Tibial artery (tissue), 4 donors: ENCODE measurements around the gene NFAM1.
A peak's percentile ranks its signal among the peaks of the same experiment; 100 is the strongest.

ENCODE experiments used
- DNase-seq, 2 donors: peaks; one replicate each; pipeline ENCODE4 v3.0.0-alpha.2; 2019
- H3K27ac ChIP-seq, 2 donors: fragments of 200-600 bp; sonication (generic) in 1 of 2; 1 replicate in 1 of 2; 2 replicates in 1 of 2; pipeline ENCODE4 v1.5.1; 2018 to 2019; ENCODE audit warnings: mild to moderate bottlenecking in 1 of 2
- H3K27me3 ChIP-seq, 2 donors: fragments of 200-600 bp; sonication (generic) in 1 of 2; one replicate each; pipeline versions ENCODE4 v1.5.1 to v1.6.0; 2016 to 2019
- H3K36me3 ChIP-seq, 3 donors: fragments of 200-600 bp; sonication (generic) in 2 of 3; one replicate each; pipeline ENCODE4 v1.5.1; 2016 to 2019; ENCODE audit warnings: mild to moderate bottlenecking in 2 of 3
- H3K4me1 ChIP-seq, 4 donors: fragments of 200-600 bp; sonication (generic) in 2 of 4; 1 replicate in 3 of 4; 2 replicates in 1 of 4; pipeline ENCODE4 v1.5.1; 2016 to 2019
- H3K4me3 ChIP-seq, 2 donors: fragments of 200-600 bp; sonication (generic) in 1 of 2; 1 replicate in 1 of 2; 2 replicates in 1 of 2; pipeline ENCODE4 v1.5.1; 2018 to 2019; ENCODE audit warnings: mild to moderate bottlenecking in 2 of 2
- H3K9me3 ChIP-seq, 3 donors: fragments of 200-600 bp; sonication (generic) in 1 of 3; one replicate each; pipeline ENCODE4 v1.5.1; 2016 to 2019
- CTCF ChIP-seq, 2 experiments: fragments of 200-600 bp in 1 of 2; fragments of 450-650 bp in 1 of 2; IDR thresholded peaks; one replicate each; pipeline ENCODE4 v1.5.1; 2017 to 2019; ENCODE audit warnings: antibody characterized with exemption in 2 of 2, mild to moderate bottlenecking in 1 of 2, moderate library complexity in 1 of 2
- intact Hi-C: fragments of 100-400 bp; cut with DNase I; formaldehyde crosslinking; loops from one replicate; pipeline ENCODE4 v1.15.0; 2023; ENCODE audit warnings: low total_unique reads

The NFAM1 gene

GRCh38 chr22:42432020-42432596 lies at the start of gene NFAM1:
TSS of gene NFAM1 (minus strand) at chr22:42432403. CDS start at chr22:42432357, 46 bp downstream.
- Histone ChIP-seq H3K27ac (no peak within 1 kb of the TSS), H3K36me3 (no peaks in the 10 kb centered on the region), H3K9me3 (no peaks in the 10 kb centered on the region), H3K27me3 (peaks cover 0 to 86% of the 10 kb centered on the region in 2 donors), H3K4me3 (peak within 1 kb of the TSS; percentile 16 to 28), H3K4me1 (peaks cover 0 to 33% (median 4%) of the 10 kb centered on the region in 4 donors)
- peak; percentile 49 to 77 for DNase-seq
- intact Hi-C loops: loop anchor here (2.0 kb wide), 1 partner anchor 339 kb away; no protein-coding TSS in a partner anchor
- TF ChIP-seq CTCF (IDR thresholded peaks at IDR 0.05): no peak

GRCh38 chr22:42475122-42475521 lies 42.9 kb upstream of the NFAM1 start:
- intact Hi-C loops: no loop called here
- H3K27me3 ChIP-seq: peaks cover 0 to 4% of the 10 kb centered on the region in 2 donors
- H3K9me3 ChIP-seq: no peaks in the 10 kb centered on the region
- no peaks in the 10 kb centered on the region for H3K36me3 ChIP-seq
- no peak overlapping the region for H3K4me3 ChIP-seq
- no peak for TF ChIP-seq CTCF (IDR thresholded peaks at IDR 0.05)
- no peak for DNase-seq
- H3K27ac ChIP-seq: no peak overlapping the region
- H3K4me1 ChIP-seq: no peaks in the 10 kb centered on the region

GRCh38 chr22:42473484-42474193 lies 41.4 kb upstream of the NFAM1 start:
- DNase-seq: no peak
- H3K27me3 ChIP-seq: peaks cover 0 to 6% of the 10 kb centered on the region in 2 donors
- H3K36me3 ChIP-seq: no peaks in the 10 kb centered on the region
- TF ChIP-seq CTCF (IDR thresholded peaks at IDR 0.05): peak; percentile 46 to 54
- H3K27ac ChIP-seq: no peak overlapping the region
- intact Hi-C loops: no loop called here
- H3K9me3 ChIP-seq: no peaks in the 10 kb centered on the region
- no peak overlapping the region for H3K4me3 ChIP-seq
- H3K4me1 ChIP-seq: no peaks in the 10 kb centered on the region

- Histone ChIP-seq H3K36me3 (no peaks in the 10 kb centered on the region), H3K4me1 (no peaks in the 10 kb centered on the region), H3K27ac (no peak overlapping the region), H3K4me3 (no peak overlapping the region), H3K27me3 (peaks cover 0 to 8% of the 10 kb centered on the region in 2 donors), H3K9me3 (no peaks in the 10 kb centered on the region)
- DNase-seq: no peak
- TF ChIP-seq CTCF (IDR thresholded peaks at IDR 0.05): no peak
- intact Hi-C loops: no loop called here
Measured at GRCh38 chr22:42472671-42473070, 40.5 kb upstream of the NFAM1 start.

- Histone ChIP-seq H3K4me1 (no peaks in the 10 kb centered on the region), H3K36me3 (no peaks in the 10 kb centered on the region), H3K27me3 (peaks cover 0 to 8% of the 10 kb centered on the region in 2 donors), H3K9me3 (no peaks in the 10 kb centered on the region), H3K4me3 (no peak overlapping the region), H3K27ac (no peak overlapping the region)
- no peak for DNase-seq
- TF ChIP-seq CTCF (IDR thresholded peaks at IDR 0.05): no peak
- intact Hi-C loops: no loop called here
Measured at GRCh38 chr22:42471441-42471840, 39.2 kb upstream of the NFAM1 start.
